CD4-positive, alpha-beta T cell treated with Interleukin-4 for 1 hour (primary cell): ENCODE results near the gene SYT6.

Experiments
- DNase-seq, 2 donors: peaks; one replicate each; pipeline ENCODE4 v3.0.0-alpha.2; 2020 to 2022

Gene SYT6

DNA sequence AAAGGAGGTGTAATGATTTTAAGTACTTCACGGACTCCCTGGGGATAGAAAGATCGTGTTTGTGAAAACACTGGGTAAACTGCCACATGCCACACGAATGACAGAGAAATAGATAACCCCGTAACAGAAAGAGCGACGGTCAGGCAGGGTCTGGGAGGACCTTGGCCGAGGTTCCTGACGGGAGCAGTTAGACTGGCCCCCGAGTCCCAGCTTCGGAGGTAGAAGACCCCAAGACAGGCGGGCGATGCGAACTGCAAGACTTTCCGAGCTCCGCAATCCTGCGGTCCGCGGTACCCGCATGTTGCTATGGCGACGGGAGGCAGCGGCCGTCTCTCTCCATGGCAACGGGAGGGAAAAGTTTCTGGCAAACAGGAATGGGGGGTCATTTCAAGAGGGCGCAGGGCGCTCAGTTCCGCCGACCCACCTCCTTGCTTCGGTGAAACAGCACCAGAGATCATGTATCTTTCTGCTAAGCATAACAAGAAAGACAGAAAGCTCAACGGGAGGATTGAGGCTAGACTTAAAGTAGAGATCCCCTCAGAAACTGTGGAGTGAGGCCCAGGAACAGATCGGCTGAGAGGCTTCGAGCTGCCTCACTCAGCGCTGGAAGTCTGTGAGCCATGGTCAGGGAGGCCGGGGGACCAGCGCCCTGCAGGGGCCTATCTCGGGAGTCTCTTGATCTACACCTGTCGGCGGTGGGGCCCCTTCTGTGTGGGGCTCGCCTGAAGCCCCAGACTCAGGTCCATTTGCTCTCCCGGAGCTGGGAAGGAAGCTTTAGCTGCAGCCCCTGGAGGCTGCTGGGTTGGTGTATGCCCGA is 685 bp upstream of the SYT6 start:
- DNase-seq = no peak

DNA sequence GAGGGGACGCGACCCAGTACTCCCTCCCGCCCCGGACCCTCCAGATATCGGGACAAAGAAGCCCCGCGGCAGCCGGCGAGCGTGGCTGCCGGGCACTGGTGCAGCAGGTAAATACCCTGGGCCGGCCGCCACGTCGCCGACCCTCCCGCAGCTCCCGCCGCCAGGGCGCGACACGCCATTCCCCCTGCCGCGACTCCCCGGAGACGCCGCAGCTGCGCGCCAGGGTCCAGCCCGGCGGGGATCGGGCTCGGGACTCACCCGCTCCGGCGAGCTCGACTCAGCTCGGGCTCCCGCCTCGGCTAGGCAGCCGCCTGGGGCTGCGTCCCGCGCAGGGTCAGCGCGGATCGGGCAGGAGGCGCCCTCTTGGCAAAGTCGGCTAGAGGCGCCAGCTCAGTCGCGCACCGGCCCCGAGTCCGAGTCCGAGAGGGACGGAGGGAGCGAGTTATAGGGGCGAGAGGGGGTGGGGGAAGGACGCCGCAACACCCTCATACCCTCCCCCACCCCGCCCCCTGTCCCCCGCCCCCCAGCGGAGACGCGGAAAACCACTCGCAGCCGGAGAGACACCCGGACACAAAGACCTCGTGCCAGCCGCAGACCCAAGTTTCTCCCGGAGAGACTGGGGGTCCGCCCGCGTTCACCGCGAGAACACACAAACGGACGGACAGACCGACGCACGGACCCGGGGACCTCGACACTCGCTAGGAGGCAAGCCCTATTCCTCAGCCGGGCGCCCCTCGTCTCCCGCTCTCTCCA is 985 bp downstream of the SYT6 start:
- no peak for DNase-seq

DNA sequence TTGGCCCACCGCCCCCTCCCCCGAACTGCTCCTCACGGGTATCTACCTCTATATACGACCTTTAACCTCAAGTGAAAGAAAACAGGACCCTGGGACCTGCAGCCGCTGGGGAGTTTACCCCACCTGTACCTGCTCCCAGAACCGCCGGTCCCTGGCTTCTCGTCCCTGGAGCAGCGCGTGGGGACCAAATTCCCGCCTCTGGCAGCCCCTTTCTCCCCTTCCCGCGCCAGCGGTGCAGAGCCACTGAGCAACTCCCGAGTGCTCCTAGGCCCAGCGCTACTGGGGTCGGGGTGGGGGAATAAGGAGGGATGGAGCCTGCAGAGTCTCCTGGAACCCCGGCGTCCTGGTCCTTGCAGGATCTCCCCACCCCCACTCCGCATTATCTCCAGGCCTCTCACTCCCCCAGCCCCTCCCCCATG is 1.6 kb downstream of the SYT6 start:
- DNase-seq = no peak

DNA sequence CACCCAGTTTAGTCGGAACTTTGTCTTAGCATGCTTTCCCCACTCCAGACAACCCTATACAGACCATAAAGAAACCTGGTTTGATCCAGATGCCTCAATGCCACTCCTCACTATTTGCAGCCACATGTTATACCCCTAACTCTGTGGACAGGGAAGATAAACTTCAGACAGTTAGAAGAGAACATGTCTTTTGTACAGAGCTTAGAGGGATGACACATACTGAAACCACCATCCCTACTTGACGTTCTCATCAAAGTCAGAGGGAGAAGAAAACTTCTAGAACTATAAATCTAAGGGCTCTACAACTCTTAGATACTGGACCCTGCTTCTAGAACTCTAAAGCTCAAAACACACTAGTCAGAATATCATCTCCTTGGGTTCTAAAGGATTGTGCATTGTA is 3.7 kb downstream of the SYT6 start:
- DNase-seq = no peak

DNA sequence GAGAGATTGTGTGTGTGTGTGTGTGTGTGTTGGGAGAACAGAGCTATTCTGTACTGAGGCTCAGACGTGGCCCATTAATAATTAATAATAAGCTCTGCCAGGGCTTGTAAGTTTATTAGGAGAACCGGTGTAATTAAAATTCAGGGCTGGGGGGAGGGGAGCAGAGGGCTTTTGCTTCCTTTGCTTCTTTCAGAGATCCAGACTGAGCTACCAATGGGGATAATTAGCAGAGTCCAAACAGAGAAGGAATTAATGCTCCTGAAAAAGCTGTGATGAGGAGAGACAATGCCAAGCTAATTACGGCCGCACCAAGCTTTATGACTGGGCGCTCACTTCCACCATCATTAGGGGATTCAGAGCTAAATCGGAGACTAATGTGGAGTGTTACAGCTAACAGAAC is 4.5 kb downstream of the SYT6 start:
- no peak for DNase-seq

DNA sequence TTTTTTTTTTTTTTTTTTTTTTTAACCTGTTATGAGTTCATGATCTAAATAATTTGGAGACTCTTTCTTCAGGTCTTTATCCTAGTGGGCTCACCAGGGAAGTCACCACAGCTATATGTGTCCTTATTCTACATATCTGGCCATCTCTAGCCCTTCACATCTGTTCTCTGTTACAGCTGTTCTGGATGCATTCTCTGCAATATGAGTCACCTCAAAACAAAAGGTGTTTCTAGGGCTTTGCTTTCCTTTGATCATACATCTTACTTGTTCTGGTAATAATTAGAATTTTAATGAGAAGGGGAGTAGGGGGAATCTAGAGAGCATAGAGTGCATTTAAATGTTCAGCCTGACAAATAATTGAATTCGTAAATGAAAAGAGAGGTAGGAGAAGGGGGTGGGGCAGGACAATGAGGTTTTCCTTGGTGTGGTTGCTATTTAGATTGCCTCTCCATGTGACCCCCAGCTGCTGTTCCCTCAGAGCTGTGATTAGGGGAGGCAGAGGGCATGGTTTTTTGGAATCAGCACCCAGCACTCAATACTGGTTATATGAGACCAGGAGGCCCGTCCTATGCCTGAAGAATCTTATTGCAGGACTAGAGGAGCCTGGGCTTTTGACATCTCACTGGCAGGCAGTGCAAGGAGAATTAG is 8.0 kb downstream of the SYT6 start:
- DNase-seq = no peak

DNA sequence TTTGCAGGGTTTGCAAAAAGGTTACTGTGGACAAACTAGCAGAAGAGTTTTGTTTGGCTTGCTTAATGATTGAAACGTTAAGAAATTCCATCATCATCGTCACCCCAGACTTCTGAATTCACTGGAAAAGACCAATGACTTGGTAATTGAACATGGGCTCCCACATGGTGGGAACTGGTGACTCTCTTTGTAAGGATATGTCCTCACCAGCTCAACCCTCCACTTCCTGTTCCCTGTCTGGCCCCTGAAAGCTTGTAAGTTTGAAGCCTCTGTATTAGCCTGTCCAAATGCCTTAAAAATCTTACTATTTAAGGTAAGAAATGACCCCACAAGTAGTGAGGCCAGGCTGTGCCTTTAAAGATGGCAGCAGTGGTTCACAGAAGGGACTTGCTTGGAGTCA is 9.7 kb downstream of the SYT6 start:
- DNase-seq = no peak

DNA sequence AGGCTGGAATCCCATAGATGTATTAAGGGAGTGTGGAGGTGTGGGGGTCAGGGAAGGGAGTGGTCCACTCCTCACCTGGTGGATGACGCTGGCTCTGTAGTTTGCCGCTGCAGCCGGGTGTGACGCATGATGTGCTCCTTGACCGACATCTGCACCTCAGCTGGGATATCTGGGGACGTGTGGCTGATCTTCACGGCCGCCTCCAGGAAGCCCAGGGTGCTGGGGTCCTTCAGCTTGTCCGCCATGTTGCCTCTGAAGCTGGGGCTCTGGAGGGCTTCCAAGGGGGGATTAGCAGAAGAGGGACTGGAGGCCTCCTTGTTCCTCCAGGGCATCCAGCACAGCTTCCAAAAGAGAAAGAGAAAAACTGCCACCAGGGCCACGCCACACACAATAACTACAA is 14.1 kb downstream of the SYT6 start:
- no peak for DNase-seq

DNA sequence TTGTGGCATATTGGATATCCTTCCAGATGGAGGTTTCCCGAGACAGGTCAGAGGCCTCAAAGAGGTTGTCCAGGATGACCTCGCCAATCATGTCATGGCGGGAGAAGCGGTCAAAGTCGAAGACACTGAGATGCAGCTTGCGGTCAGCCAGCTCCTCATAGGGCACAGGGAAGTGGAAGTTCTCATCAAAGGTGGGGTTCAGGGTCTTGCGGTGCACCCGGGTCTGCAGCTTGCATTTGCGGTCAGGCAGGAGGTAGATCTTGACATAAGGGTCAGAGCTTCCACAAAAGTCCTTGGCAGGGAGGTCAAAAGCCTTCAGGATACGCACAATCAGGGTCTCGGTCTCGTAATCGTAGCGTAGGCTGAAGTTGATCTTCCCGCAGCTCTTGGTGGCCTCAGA is 16.2 kb downstream of the SYT6 start:
- no peak for DNase-seq

DNA sequence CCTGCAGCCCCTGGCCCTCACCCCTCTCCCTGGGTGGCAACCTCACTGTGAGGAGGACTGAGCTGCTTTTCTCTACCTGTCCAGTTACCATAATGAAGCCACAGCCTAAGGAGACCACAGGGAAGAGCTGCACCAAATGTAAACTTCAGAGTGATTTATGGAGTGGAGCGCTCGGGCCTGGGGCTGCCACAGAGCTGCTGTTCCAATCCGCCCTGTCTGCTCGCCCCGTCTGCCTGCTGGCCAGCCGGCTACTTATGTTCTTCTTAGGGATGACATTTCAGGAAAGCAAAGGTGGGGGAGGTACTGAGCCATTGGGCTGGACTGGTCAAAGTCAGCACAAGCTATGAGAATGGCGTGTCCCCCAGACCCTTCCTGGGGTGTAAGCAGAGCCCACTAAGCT is 17.9 kb downstream of the SYT6 start:
- DNase-seq = no peak

DNA sequence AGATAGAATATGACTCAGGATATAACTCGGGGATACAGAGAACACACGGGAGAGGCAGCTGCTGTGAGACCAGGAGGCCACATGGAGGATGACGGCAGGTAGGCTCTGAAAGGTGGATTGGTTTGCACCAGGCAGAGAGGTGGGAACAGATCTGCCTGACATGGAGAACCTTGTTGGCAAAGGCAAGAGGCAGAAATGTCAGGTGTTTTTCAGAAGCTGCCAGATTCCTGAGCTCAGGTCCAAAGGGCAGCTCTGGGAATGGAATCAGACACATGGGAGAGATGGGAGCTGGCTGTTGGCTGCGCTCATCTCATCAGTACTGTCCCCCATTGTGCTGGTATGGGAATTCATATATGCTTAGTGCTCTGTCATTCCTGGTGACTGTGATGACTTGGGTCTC is 19.2 kb downstream of the SYT6 start:
- DNase-seq = no peak

DNA sequence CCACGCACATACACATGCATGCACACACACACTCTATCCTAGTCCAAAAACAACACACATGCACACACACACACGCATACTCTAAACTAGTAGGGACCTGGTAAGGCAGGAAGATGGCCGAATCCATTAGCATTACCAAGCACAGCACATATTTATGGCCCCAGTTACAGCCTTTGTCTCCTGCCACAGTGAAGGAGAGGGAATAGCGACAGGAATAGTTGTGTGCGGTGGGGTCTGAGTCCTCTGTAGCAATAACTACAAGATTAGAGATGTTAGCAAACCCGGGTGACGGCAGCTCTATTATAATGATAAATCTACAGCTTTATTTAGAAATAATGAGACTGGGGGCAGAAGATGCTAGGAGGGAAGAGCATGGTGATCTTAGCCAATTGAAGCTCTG is 20.5 kb downstream of the SYT6 start:
- no peak for DNase-seq

DNA sequence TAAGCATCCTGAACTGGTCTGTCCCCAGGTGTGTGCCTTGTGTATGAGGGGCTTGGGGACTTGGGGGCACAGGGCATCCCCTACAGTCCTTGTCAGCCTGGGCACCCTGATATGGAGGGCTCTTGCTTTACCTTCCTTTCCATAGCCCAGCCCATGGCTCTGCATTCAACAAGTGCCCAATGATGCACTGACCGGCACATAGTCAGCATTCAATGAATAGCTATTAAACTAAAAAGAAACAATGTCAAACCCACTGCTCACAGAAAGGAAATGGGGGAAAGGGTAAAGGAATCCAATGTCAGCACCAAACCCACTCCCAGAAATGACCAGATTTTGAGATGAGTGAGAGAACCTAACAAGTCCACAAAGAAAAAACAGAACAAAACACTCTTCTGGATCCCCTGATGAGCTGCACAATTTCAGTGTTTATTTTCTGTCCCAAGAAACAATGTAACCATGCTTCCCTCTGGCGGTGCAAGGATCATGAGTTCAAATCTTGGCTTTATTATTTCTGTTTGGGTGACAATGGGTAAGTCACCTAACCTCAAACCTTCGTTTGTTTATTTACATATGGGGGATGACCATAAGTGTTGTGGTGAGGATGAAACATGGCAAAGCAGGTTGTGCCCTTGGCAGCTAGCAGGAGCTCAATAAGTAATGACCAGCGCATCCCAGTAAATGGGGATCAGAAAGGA is 22.0 kb downstream of the SYT6 start:
- DNase-seq = no peak

DNA sequence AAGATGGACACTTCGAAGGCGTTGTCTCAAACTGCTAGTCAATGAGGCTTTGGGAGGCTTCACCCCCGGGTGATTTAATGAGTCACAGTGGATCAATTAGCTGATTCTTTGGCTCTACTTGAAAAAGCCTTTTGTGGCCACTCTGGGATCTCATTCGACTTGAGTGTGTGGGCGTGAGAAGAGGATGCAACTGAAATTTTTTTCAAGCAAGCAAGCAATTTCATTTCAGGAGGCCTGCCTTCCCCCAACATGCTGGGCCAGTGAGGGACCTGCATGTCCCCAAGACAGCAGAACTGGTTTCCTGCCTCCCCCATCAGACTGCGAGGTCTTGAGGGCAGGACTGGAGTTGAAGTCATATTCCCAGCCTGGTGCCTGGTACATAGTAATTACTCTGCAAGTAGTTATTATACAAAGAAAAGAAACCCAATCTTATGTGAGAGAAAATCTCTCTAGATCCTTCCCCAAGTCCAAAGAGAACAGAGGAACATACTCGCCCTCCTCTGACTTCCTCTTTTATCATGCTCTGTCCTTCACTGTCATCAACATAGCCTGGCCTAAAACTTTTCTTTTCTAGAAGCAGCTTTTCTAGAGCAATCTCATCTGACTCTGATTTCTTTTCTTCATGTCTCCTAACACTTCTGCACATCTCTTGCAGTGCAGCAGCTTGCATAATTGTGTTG is 22.7 kb downstream of the SYT6 start:
- DNase-seq = no peak

DNA sequence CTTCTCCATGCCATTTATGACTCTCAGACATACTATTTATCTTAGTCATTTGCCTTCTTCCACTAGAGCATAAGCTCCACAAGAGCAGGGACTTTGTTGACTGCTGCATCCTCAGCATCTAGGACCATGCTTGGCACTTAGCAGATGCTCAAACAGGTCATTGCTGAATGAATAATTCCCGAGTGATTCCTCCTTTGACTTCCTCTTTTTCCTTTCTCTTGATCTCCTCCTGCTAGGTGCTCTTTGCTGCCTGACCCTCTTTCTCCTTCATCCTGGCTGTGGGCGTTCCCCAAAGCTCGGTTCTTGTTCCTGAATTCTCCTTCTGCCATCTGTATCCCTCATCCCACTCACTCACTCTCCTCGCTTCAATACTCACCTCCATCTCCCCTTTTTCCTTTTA is 23.5 kb downstream of the SYT6 start:
- no peak for DNase-seq

DNA sequence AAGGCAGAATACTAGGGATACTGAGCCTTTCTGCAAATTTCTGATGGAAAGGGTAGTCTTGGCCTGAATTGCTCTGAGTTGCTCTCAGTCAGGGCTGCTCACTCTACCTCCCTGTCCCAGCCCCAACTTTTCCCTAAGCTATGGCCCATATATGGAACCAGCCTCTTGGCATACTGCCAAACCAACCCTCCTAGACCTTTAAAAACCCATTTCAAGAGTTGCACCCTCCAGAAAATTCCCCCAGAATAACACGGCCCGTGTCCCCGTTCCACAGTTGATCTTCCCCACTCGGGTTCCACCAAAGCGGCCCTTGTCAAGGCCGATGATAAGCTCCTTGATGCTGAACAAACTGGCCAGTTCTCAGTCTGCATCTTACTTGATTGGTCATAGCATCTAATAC is 25.4 kb downstream of the SYT6 start:
- DNase-seq = no peak

DNA sequence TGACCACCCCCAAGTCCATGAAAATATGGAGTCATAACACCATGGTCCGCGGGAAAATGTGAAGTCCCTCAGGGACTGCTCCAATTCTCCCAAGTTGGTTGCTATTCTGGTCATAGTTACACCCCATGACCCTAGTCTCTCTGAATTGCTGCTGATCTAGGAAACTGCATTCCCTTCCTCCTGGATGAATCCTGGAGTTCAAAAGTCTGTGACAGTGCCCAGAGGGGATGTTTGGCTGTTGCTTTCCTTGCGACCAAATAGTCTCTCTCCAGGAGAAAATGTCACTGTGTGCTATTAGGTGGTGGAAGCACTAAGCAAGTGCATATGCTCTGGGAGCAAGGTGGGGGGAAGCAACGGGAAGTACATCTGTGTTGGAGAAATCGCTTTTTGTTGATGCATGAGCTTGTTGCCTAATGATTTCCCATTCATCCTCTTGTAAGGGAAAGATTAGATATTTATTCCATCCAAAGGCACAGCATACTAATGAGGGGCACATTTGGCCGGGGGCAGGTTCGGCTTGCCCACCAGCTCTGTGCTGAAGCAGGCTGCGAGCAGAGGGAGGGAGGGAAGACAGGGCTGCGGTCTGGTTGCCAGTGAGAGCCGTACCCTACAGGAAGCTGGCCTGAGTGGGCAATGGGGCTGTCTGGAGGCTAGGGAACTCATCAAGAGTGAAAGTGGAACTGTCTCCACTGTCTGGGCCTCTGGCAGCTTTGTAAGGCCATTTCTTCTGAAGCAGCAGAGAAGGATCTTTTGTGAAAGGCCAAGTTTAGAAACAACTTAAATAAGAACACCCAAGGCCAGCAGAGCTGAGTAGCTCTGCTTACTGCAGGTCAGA is 27.2 kb downstream of the SYT6 start:
- peak in 1 of 2 donors; percentile 27 for DNase-seq

DNA sequence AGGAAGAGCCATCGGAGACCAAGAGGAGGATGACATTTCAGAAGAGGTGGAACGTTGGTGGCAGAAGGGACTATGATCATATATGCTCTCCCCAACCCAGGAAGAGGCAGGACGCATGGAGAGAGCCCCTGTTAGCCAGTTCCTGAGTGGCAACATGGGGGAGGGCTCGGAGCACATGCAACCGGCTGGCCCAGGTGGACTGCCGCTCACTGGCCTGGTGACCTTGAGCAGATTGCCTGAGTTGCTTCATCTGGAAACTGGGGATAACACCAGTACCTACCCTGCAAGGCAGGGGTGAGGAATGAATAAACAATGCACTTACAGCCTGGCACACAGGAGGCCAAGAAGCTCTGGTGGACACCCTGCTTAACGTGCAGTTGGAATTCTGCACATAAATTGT is 29.0 kb downstream of the SYT6 start:
- DNase-seq = no peak

DNA sequence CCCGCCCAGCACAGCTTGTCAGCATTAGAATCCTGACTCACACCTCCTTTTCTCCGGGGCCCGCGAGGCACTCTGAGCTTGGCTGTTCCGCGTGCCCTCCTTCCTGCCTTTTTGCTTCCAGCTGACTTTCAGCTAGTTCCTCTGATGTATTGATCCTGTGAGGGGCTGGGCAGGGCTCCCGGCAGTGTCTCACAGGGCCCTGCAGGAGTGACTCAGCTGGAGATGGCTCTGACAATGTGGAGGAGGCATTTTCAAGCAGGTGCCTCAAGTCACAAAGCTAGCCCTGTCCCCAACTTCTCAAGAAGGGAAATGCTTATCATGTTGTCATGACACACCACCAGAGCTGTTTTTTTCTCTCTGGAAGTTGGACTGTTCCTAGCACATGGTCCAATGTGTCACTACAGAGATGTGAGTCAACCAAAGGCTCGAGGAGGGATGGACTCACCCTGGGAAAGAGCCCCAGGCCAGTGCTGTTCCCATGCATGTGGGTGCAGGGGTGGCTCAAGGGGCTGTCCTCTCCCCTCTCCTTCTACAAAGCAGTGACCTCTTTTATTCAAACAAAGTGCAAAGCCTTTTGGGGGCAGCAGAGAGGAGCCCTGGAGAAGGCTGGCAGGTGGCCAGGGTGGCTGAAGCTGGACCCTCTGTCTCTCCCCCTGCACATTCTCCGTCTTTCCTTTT is 30.6 kb downstream of the SYT6 start:
- peak in 1 of 2 donors; percentile 17 for DNase-seq

DNA sequence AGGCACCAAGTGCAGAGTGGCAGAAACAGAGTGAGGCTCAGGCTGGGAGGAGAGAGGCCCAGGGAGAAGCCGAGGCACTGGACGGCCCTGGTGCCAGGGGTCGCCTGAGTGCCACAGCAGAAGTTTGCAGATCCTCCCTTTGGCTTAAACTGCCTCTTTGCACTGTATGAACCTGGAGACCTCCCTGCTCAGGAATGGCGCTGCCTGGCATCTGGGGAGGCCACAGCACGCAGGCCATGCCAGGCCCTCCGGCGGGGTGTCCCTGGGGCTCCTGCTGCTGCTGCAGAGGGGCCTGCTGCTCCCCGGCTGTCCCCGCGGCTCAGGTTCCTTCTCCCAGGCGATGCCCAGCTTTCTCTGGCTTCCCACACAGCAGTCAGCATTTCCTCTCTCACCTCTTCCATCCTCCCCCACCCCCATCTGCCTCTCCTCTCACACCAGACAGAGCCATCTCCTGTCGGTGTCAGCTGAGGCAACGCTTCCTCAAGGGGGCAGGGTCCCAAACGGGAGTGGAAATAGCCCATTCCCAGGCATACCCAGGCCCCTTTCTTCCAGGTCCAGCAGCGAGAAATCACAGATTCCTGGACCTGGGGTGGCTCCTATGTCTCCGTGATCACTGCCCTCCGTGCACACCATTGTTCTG is 35.2 kb downstream of the SYT6 start:
- no peak for DNase-seq

DNA sequence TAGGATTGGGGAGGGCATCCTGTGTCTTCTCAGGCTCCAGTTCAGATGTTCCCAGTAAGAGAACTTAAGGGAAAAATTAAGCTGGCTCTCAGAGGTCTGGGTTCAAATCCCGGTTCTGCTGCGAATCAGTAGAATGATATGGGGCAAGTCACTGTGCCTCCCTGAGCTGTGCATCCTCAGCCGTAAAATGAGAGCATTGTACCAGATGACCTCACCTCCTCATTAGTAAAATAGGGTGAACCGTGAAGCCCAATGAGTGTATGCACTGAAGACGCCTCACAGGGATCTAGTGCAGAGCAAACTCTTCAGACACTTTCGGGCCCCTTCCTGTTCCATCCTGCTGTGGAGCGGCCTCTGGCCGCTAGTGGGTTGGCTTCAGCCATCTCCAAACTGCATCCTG is 36.0 kb downstream of the SYT6 start:
- DNase-seq = no peak
